K562 (cell line): ENCODE measurements around the gene NRXN3. TPM values are rescaled to one million over a fixed set of nuclear protein-coding genes. Genes with fewer than 3 reads are reported as not detected.

Experiments
- ATAC-seq: fragments of 200-7000 bp; cut with Tn5 transposase; 3 replicates; pipeline ENCODE4 v1.9.1; 2020; ENCODE audit warnings: moderate library complexity
- BruUV-seq: library from RNA; stranded (reverse); fragments of 400-500 nt; replicated peaks from 2 replicates; lab custom pipeline; 2021; lab: Mats Ljungman, UMichigan
- CTCF ChIA-PET: fragments of 300-600 bp; formaldehyde crosslinking; extraction: SDS; loops from one replicate; lab custom pipeline; 2021; ENCODE audit warnings: low intra/inter-chr PET ratio; lab: Yijun Ruan, JAX
- POLR2A ChIA-PET: fragments of 300-600, 350-650 bp; sonication (Branson Sonifier 250); formaldehyde crosslinking; extraction: SDS; loops from one replicate; lab custom pipeline; 2021; ENCODE audit warnings: antibody characterized with exemption, inconsistent platforms; lab: Yijun Ruan, JAX
- DNase-seq, 4 experiments: peaks; one replicate each; pipeline versions ENCODE4 v3.0.0 to v3.0.0-alpha.2; 2011 to 2018; ENCODE audit warnings: low spot score in 3 of 4, mixed read lengths in 3 of 4; ENCODE audit errors: extremely low read depth in 1 of 4
- FAIRE-seq: peaks from 2 replicates; lab custom pipeline; 2011; peaks lifted over from hg19 to GRCh38; lab: Jason Lieb, UNC
- H2AFZ ChIP-seq: 2 replicates; pipeline ENCODE4 v1.6.0; 2011; ENCODE audit warnings: low read depth, low read length, control low read depth, inconsistent platforms
- H3K27ac ChIP-seq: fragments of 200-600 bp; 3 replicates; pipeline ENCODE4 v1.8.0; 2011; ENCODE audit warnings: low read depth, mild to moderate bottlenecking, control low read depth, inconsistent platforms, low read length, moderate library complexity, mixed read lengths; ENCODE audit errors: extremely low read depth
- H3K27me3 ChIP-seq, 2 experiments: fragments of 300-600 bp in 1 of 2; 2 replicates in 1 of 2; 3 replicates in 1 of 2; pipeline versions ENCODE4 v1.6.0 to v1.8.0; 2011; ENCODE audit warnings: inconsistent platforms in 2 of 2, low read length in 2 of 2, mild to moderate bottlenecking in 1 of 2, mixed read lengths in 1 of 2, moderate library complexity in 1 of 2; ENCODE audit not compliant: control insufficient read depth in 2 of 2, insufficient read depth in 2 of 2
- H3K36me3 ChIP-seq: fragments of 300-600 bp; 3 replicates; pipeline ENCODE4 v1.8.0; 2011; ENCODE audit warnings: mild to moderate bottlenecking, low read length, inconsistent platforms; ENCODE audit not compliant: control insufficient read depth, insufficient read depth
- H3K4me1 ChIP-seq, 2 experiments: fragments of 200-600 bp in 1 of 2; replicated peaks in 1 of 2; 2 replicates in 1 of 2; 3 replicates in 1 of 2; pipeline versions ENCODE4 v1.5.1 to v1.8.0; 2011; ENCODE audit warnings: inconsistent platforms in 2 of 2, low read length in 2 of 2, mild to moderate bottlenecking in 1 of 2, mixed read lengths in 1 of 2, moderate library complexity in 1 of 2; ENCODE audit not compliant: control insufficient read depth in 2 of 2, insufficient read depth in 2 of 2
- H3K4me2 ChIP-seq: 2 replicates; pipeline ENCODE4 v1.6.1; 2011; ENCODE audit warnings: low read length, control low read depth, inconsistent platforms, mixed read lengths; ENCODE audit not compliant: insufficient read depth
- H3K4me3 ChIP-seq: fragments of 200-600 bp; sonication (generic), shearing (Covaris generic); 2 replicates; pipeline ENCODE4 v1.5.1; 2016; ENCODE audit warnings: control low read depth, inconsistent platforms
- H3K79me2 ChIP-seq: fragments of 200-600 bp; 3 replicates; pipeline ENCODE4 v1.8.0; 2011; ENCODE audit warnings: low read length, inconsistent platforms; ENCODE audit not compliant: control insufficient read depth, insufficient read depth
- H3K9ac ChIP-seq, 2 experiments: 2 replicates each; pipeline versions ENCODE4 v1.6.0 to v1.6.1; 2011; ENCODE audit warnings: low read depth in 2 of 2, low read length in 2 of 2, control low read depth in 1 of 2, inconsistent platforms in 1 of 2, mild to moderate bottlenecking in 1 of 2, mixed read lengths in 1 of 2; ENCODE audit not compliant: insufficient read depth in 1 of 2
- H3K9me1 ChIP-seq: one replicate; pipeline ENCODE4 v1.6.0; 2011; ENCODE audit warnings: inconsistent platforms, mild to moderate bottlenecking, low read length, moderate library complexity; ENCODE audit not compliant: control insufficient read depth, insufficient read depth
- H3K9me3 ChIP-seq: replicated peaks from 2 replicates; pipeline ENCODE4 v1.5.1; 2011; ENCODE audit warnings: low read depth, low read length, inconsistent platforms; ENCODE audit not compliant: control insufficient read depth, insufficient read depth
- H4K20me1 ChIP-seq: replicated peaks from 2 replicates; pipeline ENCODE4 v1.6.1; 2011; ENCODE audit warnings: low read length, inconsistent platforms, mixed read lengths; ENCODE audit not compliant: control insufficient read depth, insufficient read depth
- CTBP1 ChIP-seq: fragments of 450-650 bp; IDR thresholded peaks from 2 replicates; pipeline ENCODE4 v1.6.1; 2016; ENCODE audit warnings: borderline replicate concordance
- CXXC5 ChIP-seq: fragments of 250-450 bp; sonication (Bioruptor Pico); IDR thresholded peaks from 2 replicates; pipeline ENCODE4 v1.8.0; 2022; ENCODE audit warnings: inconsistent platforms, mild to moderate bottlenecking, moderate library complexity
- ELK1 ChIP-seq: sonication (generic); formaldehyde crosslinking; IDR thresholded peaks from 2 replicates; pipeline ENCODE4 v1.8.1; 2022; ENCODE audit warnings: missing genetic modification reagents
- FOXA3 ChIP-seq, 2 experiments: fragments of 450-650 bp in 1 of 2; sonication (generic) in 1 of 2; formaldehyde crosslinking; IDR thresholded peaks in 1 of 2; conservative IDR thresholded peaks in 1 of 2; 2 replicates each; pipeline versions ENCODE4 v1.4.0 to v1.8.0; 2020 to 2022; ENCODE audit warnings: mild to moderate bottlenecking in 2 of 2, missing genetic modification reagents in 1 of 2
- GATAD2B ChIP-seq: fragments of 450-650 bp; IDR thresholded peaks from 2 replicates; pipeline ENCODE4 v1.6.1; 2017; ENCODE audit warnings: mild to moderate bottlenecking, borderline replicate concordance
- NR3C1 ChIP-seq: sonication (generic); formaldehyde crosslinking; IDR thresholded peaks from 2 replicates; pipeline ENCODE4 v1.8.1; 2022; ENCODE audit warnings: missing genetic modification reagents
- PREB ChIP-seq: sonication (generic); formaldehyde crosslinking; IDR thresholded peaks from 2 replicates; pipeline ENCODE4 v1.8.1; 2023; ENCODE audit warnings: mild to moderate bottlenecking, missing genetic modification reagents
- SMAD3 ChIP-seq: fragments of 450-650 bp; formaldehyde crosslinking; conservative IDR thresholded peaks from 2 replicates; pipeline ENCODE4 v1.4.0; 2020; ENCODE audit warnings: mild to moderate bottlenecking
- SUPT5H ChIP-seq: fragments of 450-650 bp; IDR thresholded peaks from 2 replicates; pipeline ENCODE4 v1.6.1; 2016
- TCF3 ChIP-seq: sonication (generic); formaldehyde crosslinking; IDR thresholded peaks from 2 replicates; pipeline ENCODE4 v1.4.0; 2020; ENCODE audit warnings: mild to moderate bottlenecking, missing genetic modification reagents
- U2AF1 ChIP-seq: fragments of 200-400 bp; formaldehyde crosslinking; optimal IDR thresholded peaks from 2 replicates; pipeline ENCODE3; 2017; ENCODE audit warnings: mild to moderate bottlenecking, low read depth, low read length, moderate library complexity
- ZNF175 ChIP-seq: fragments of 200-800 bp; sonication (Bioruptor generic); IDR thresholded peaks from 2 replicates; pipeline ENCODE4 v1.6.1; 2016; ENCODE audit warnings: low read depth, mild to moderate bottlenecking, missing genetic modification characterization, missing compliant biosample characterization
- ZNF212 ChIP-seq: fragments of 450-650 bp; formaldehyde crosslinking; IDR thresholded peaks from 2 replicates; pipeline ENCODE4 v1.4.0; 2020; ENCODE audit warnings: mild to moderate bottlenecking
- ZNF24 ChIP-seq: fragments of 450-650 bp; IDR thresholded peaks from 2 replicates; pipeline ENCODE4 v1.6.1; 2016
- ZNF431 ChIP-seq: sonication (generic); formaldehyde crosslinking; IDR thresholded peaks from 2 replicates; pipeline ENCODE4 v1.8.0; 2022; ENCODE audit warnings: mild to moderate bottlenecking, missing genetic modification reagents
- WGBS: fragments of 100-300 bp; shearing (Covaris generic); methylation state at CpG from one replicate; pipeline ENCODE4 v1.1.6; 2016; ENCODE audit warnings: low coverage, mixed read lengths; ENCODE audit not compliant: insufficient coverage; ENCODE audit errors: missing lambda C conversion rate; 5-methylcytosine and 5-hydroxymethylcytosine counted together
- in situ Hi-C: fragments of 300-500 bp; cut with MboI; formaldehyde crosslinking; loops from 4 replicates; pipeline ENCODE4 v1.15.0; 2018; ENCODE audit warnings: inconsistent platforms, mixed read lengths
- intact Hi-C: fragments of 100-400 bp; cut with micrococcal nuclease; formaldehyde crosslinking; loops from 2 replicates; pipeline ENCODE4 v1.14.2; 2022
- polyA plus RNA-seq, 8 experiments: library from polyadenylated mRNA; depleted of rRNA in 4 of 8; stranded (reverse) in 5 of 8; unstranded in 3 of 8; fragments of >200 nt; fragmentation: Nextera tagmentation in 2 of 8; fragmentation: Illumina TruSeq in 1 of 8; extraction: Ambion mirVana in 2 of 8; extraction: Trizol in 1 of 8; gene quantifications; 2 replicates each; pipeline versions ENCODE4 v1.2.1 to v1.2.3, GENCODE V29; 2011 to 2014; ENCODE audit warnings: inconsistent platforms in 1 of 8, missing spikeins in 1 of 8
- total RNA-seq, 7 experiments: library from RNA; depleted of rRNA in 6 of 7; stranded (reverse); fragments of >200 nt in 6 of 7; fragmentation: Illumina TruSeq in 2 of 7; extraction: Trizol in 2 of 7; gene quantifications; 2 replicates each; pipeline versions ENCODE4 v1.2.1 to v1.2.3, GENCODE V29; 2011 to 2021; ENCODE audit warnings: low replicate concordance in 1 of 7
- TF ChIP-seq, protein P1 (sequence below): fragments of 450-650 bp; formaldehyde crosslinking; IDR thresholded peaks from 2 replicates; pipeline ENCODE4 v1.4.0; 2020; ENCODE audit warnings: mild to moderate bottlenecking, mixed read lengths
- TF ChIP-seq, protein P2 (sequence below): sonication (generic); formaldehyde crosslinking; IDR thresholded peaks from 2 replicates; pipeline ENCODE4 v1.5.0; 2020; ENCODE audit warnings: missing genetic modification reagents

The NRXN3 gene
- total and polyA plus RNA-seq, 9 of the 15 experiments (the other 6 are each of a cell fraction or from before 2014, with no cell fraction given): 0.09 TPM; not detected in 8

GRCh38 chr14:79766511-79766910 lies 1596.3 kb downstream of the NRXN3 start (continued):
- TF ChIP-seq ZNF175 (no peak), PREB (CRISPR knock-in tag) (no peak), SMAD3 (CRISPR knock-in tag) (no peak), U2AF1 (no peak), TCF3 (no peak), ZNF431 (CRISPR knock-in tag) (no peak)
- TF ChIP-seq, all 486 proteins: peak for 0

- FAIRE-seq (no peak), ATAC-seq (no peak), DNase-seq (no peak)
- Histone ChIP-seq H3K4me3 (no peak overlapping the region), H3K36me3 (no peaks in the 10 kb centered on the region), H3K4me2 (no peak overlapping the region), H3K27me3 (no peaks in the 10 kb centered on the region), H3K27ac (no peak overlapping the region), H3K9me3 (no peaks in the 10 kb centered on the region), H3K79me2 (no peaks in the 10 kb centered on the region), H3K9me1 (no peaks in the 10 kb centered on the region), H4K20me1 (no peaks in the 10 kb centered on the region), H3K4me1 (no peaks in the 10 kb centered on the region), H3K9ac (no peak overlapping the region), H2AFZ (no peak overlapping the region)
- BruUV-seq: no TSS peak
- in situ Hi-C loops: no loop called here
- CTCF ChIA-PET: no interaction called here
- WGBS: 0% methylated on average over 1 of the region's 1 CpG
- intact Hi-C loops: no loop called here
- POLR2A ChIA-PET: no interaction called here
- TF ChIP-seq NR3C1 (CRISPR knock-in tag): no peak
- TF ChIP-seq ZNF212 (CRISPR knock-in tag): no peak
- TF ChIP-seq ZNF24: no peak
- TF ChIP-seq CTBP1: no peak
- no peak for TF ChIP-seq CXXC5 (CRISPR knock-in tag)
- TF ChIP-seq, protein P1, sequence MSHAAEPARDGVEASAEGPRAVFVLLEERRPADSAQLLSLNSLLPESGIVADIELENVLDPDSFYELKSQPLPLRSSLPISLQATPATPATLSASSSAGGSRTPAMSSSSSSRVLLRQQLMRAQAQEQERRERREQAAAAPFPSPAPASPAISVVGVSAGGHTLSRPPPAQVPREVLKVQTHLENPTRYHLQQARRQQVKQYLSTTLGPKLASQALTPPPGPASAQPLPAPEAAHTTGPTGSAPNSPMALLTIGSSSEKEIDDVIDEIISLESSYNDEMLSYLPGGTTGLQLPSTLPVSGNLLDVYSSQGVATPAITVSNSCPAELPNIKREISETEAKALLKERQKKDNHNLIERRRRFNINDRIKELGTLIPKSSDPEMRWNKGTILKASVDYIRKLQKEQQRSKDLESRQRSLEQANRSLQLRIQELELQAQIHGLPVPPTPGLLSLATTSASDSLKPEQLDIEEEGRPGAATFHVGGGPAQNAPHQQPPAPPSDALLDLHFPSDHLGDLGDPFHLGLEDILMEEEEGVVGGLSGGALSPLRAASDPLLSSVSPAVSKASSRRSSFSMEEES: no peak
- TF ChIP-seq, protein P2, sequence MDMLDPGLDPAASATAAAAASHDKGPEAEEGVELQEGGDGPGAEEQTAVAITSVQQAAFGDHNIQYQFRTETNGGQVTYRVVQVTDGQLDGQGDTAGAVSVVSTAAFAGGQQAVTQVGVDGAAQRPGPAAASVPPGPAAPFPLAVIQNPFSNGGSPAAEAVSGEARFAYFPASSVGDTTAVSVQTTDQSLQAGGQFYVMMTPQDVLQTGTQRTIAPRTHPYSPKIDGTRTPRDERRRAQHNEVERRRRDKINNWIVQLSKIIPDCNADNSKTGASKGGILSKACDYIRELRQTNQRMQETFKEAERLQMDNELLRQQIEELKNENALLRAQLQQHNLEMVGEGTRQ (CRISPR knock-in tag): no peak
- TF ChIP-seq GATAD2B: no peak
- no peak for TF ChIP-seq FOXA3 (CRISPR knock-in tag; conservative IDR thresholded peaks at IDR 0.05 in 1 of 2, IDR thresholded peaks at IDR 0.05 in 1 of 2)
- TF ChIP-seq ELK1: no peak
- no peak for TF ChIP-seq SUPT5H
These were observed 1597.1 kb downstream of the NRXN3 start for GRCh38 chr14:79767251-79767650.
